SW480 (cell line): Measurements from ENCODE around the gene UNC93A.
"Not testable (repeated sequence)": the region's sequence is repeated elsewhere in the genome, so short reads cannot be mapped to it uniquely, and the experiment has no call there.

Source experiments
- DNase-seq: peaks from one replicate; pipeline ENCODE4 v3.0.0-alpha.2; 2016; ENCODE audit warnings: low spot score

UNC93A gene

GRCh38 chr6:167270499-167271311 lies 20.4 kb upstream of the UNC93A start:
- DNase-seq: peak; percentile 6

- DNase-seq: no peak
Observed at GRCh38 chr6:167272151-167272550, 19.0 kb upstream of the UNC93A start.

GRCh38 chr6:167272696-167273379 lies 18.3 kb upstream of the UNC93A start:
- no peak for DNase-seq

GRCh38 chr6:167274270-167274669 lies 16.8 kb upstream of the UNC93A start:
- no peak for DNase-seq

- DNase-seq: no peak
Observed at GRCh38 chr6:167275001-167275400, 16.1 kb upstream of the UNC93A start.

GRCh38 chr6:167275436-167275835 lies 15.7 kb upstream of the UNC93A start:
- no peak for DNase-seq

- DNase-seq: no peak
Observed at GRCh38 chr6:167276772-167277533, 14.2 kb upstream of the UNC93A start.

- DNase-seq: not testable (repeated sequence)
Observed at GRCh38 chr6:167278173-167278940, 12.8 kb upstream of the UNC93A start.

GRCh38 chr6:167279766-167280446 lies 11.2 kb upstream of the UNC93A start:
- no peak for DNase-seq

- DNase-seq: not testable (repeated sequence)
Observed at GRCh38 chr6:167280466-167280865, 10.6 kb upstream of the UNC93A start.

- DNase-seq: no peak
Observed at GRCh38 chr6:167282165-167282564, 8.9 kb upstream of the UNC93A start.

- not testable (repeated sequence) for DNase-seq
Observed at GRCh38 chr6:167284565-167284964, 6.5 kb upstream of the UNC93A start.

GRCh38 chr6:167285077-167285770 lies 5.9 kb upstream of the UNC93A start:
- no peak for DNase-seq

- DNase-seq: no peak
Observed at GRCh38 chr6:167287513-167288048, 3.5 kb upstream of the UNC93A start.

- DNase-seq: peak; percentile 33
Observed at GRCh38 chr6:167288591-167289225, 2.4 kb upstream of the UNC93A start.

GRCh38 chr6:167289291-167289690 lies 1.8 kb upstream of the UNC93A start:
- not testable (repeated sequence) for DNase-seq

GRCh38 chr6:167291623-167292300 lies 647 bp downstream of the UNC93A start:
- peak; percentile 20 for DNase-seq

- no peak for DNase-seq
Observed at GRCh38 chr6:167292301-167293087, 1.4 kb downstream of the UNC93A start.
